Tibial nerve (tissue), 4 donors: ENCODE data around the gene SH3RF3.

Experiments
- EP300 ChIP-seq, 2 donors: sonication (generic); formaldehyde crosslinking; IDR thresholded peaks; one replicate each; pipeline ENCODE4 v1.6.1; 2017; ENCODE audit warnings: antibody characterized with exemption in 2 of 2, mild to moderate bottlenecking in 1 of 2
- POLR2A ChIP-seq, 2 donors: fragments of 450-650 bp; IDR thresholded peaks; one replicate each; pipeline ENCODE4 v1.6.1; 2017; ENCODE audit warnings: antibody characterized with exemption in 2 of 2, mild to moderate bottlenecking in 2 of 2, moderate library complexity in 2 of 2
- TF ChIP-seq, protein P1 (sequence below), 5 experiments: fragments of 200-600 bp in 3 of 5; fragments of 450-650 bp in 2 of 5; sonication (generic) in 3 of 5; IDR thresholded peaks; one replicate each; pipeline ENCODE4 v1.5.1; 2016 to 2019; ENCODE audit warnings: antibody characterized with exemption in 5 of 5, mild to moderate bottlenecking in 3 of 5, moderate library complexity in 2 of 5

DNA sequence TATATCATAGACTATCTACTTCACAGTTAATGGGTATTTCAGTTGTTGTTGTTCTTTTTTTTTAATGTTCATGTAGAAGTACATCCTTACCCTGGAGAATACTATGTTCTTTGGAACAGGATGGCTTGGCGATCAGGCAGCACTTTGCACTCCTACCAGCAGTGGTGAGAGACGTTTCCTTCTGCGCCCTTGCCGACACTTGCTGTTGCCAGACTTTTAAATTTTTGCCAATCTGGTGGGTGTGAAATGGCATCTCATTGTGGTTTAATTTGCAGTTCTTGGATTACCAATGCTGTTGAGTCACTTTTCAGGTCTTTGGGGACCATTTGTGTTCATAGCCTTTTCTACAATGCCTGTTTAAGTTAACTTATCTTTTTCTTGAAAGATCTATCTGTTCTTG is 197.3 kb downstream of the SH3RF3 start:
- TF ChIP-seq, protein P1, sequence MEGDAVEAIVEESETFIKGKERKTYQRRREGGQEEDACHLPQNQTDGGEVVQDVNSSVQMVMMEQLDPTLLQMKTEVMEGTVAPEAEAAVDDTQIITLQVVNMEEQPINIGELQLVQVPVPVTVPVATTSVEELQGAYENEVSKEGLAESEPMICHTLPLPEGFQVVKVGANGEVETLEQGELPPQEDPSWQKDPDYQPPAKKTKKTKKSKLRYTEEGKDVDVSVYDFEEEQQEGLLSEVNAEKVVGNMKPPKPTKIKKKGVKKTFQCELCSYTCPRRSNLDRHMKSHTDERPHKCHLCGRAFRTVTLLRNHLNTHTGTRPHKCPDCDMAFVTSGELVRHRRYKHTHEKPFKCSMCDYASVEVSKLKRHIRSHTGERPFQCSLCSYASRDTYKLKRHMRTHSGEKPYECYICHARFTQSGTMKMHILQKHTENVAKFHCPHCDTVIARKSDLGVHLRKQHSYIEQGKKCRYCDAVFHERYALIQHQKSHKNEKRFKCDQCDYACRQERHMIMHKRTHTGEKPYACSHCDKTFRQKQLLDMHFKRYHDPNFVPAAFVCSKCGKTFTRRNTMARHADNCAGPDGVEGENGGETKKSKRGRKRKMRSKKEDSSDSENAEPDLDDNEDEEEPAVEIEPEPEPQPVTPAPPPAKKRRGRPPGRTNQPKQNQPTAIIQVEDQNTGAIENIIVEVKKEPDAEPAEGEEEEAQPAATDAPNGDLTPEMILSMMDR (IDR thresholded peaks at IDR 0.05) = no peak
- TF ChIP-seq POLR2A (IDR thresholded peaks at IDR 0.05) (no peak), EP300 (IDR thresholded peaks at IDR 0.05) (no peak)
